Measurements from ENCODE around the gene IL1RAPL1.

- TF ChIP-seq EP300 (IDR thresholded peaks at IDR 0.05) (no peak), POLR2A (IDR thresholded peaks at IDR 0.05) (no peak)
Measured at GRCh38 chrX:28638775-28639174, 51.5 kb downstream of the IL1RAPL1 start.

Data from tibial nerve (tissue), 3 donors.